Hair follicle dermal papilla cell (primary cell): ENCODE measurements around the gene TLR9. TPM values are rescaled to one million over a fixed set of nuclear protein-coding genes. Genes with fewer than 3 reads are reported as not detected.

Experiments used
- small RNA-seq: library from RNA; depleted of rRNA; stranded (forward); fragments of <200 nt; gene quantifications from one replicate; pipeline ENCODE3, GENCODE V24; 2012
- total RNA-seq: library from RNA; depleted of rRNA; stranded (reverse); fragments of >200 nt; gene quantifications from 2 replicates; pipeline ENCODE4 v1.2.3, GENCODE V29; 2012

TLR9 gene
- under 0.01 TPM in 1 of 2 replicates, not detected in the other for total RNA-seq

GRCh38 chr3:52225452-52226228, at the start of gene TLR9:
Gene TLR9, minus strand, starts transcription at chr3:52225645. Its CDS starts 116 bp downstream, at chr3:52225529.

GRCh38 chr3:52245322-52246263, 20.1 kb upstream of the TLR9 start, which contains the start of gene PPM1M:
Gene PPM1M, plus strand, starts transcription at chr3:52245759. Its CDS starts 66 bp downstream, at chr3:52245825.

GRCh38 chr3:52238761-52239701, 13.6 kb upstream of the TLR9 start, which contains the start of gene TWF2:
Gene TWF2, minus strand, starts transcription at chr3:52239158. Its CDS starts 142 bp downstream, at chr3:52239016.

GRCh38 chr3:52197842-52198625, 27.4 kb downstream of the TLR9 start, which contains the start of gene ALAS1:
Gene ALAS1, plus strand, starts transcription at chr3:52198160. Its CDS starts 1,082 bp downstream, at chr3:52199242.

Small RNA genes within 50 kb of the gene (small RNA-seq; reads per million reads assigned to genes)
- 1,230 reads per million, percentile 99 among the genes with 10 or more reads in this experiment for gene MIRLET7G

Other genes starting within 250 kb of the TLR9 start
- 29.4 and 36.9 TPM in 2 replicates for gene ACY1, start 242.1 kb downstream of the TLR9 start, total RNA-seq
- 802 and 851 TPM in 2 replicates for gene RPL29, start 229.8 kb downstream of the TLR9 start, total RNA-seq
- gene DUSP7, start 169.1 kb downstream of the TLR9 start, total RNA-seq: 39.0 and 39.6 TPM in 2 replicates
- gene POC1A, start 71.2 kb downstream of the TLR9 start, total RNA-seq: 1.9 and 3.4 TPM in 2 replicates
- 50.0 and 53.7 TPM in 2 replicates for gene ALAS1, start 27.5 kb downstream of the TLR9 start, total RNA-seq
- gene TWF2, start 13.5 kb upstream of the TLR9 start, total RNA-seq: 139 and 150 TPM in 2 replicates
- gene PPM1M, start 20.1 kb upstream of the TLR9 start, total RNA-seq: 40.3 and 46.7 TPM in 2 replicates
- gene WDR82, start 53.0 kb upstream of the TLR9 start, total RNA-seq: 57.6 and 73.3 TPM in 2 replicates
- gene GLYCTK, start 62.2 kb upstream of the TLR9 start, total RNA-seq: 11.9 and 12.0 TPM in 2 replicates
- gene DNAH1, start 90.7 kb upstream of the TLR9 start, total RNA-seq: 6.7 and 9.2 TPM in 2 replicates
- 59.6 and 69.4 TPM in 2 replicates for gene BAP1, start 184.4 kb upstream of the TLR9 start, total RNA-seq
- gene PHF7, start 185.0 kb upstream of the TLR9 start, total RNA-seq: 3.2 and 3.9 TPM in 2 replicates
- 0.85 and 0.97 TPM in 2 replicates for gene SEMA3G, start 219.5 kb upstream of the TLR9 start, total RNA-seq
- gene TNNC1, start 228.4 kb upstream of the TLR9 start, total RNA-seq: 3.1 and 5.5 TPM in 2 replicates
- gene NISCH, start 230.0 kb upstream of the TLR9 start, total RNA-seq: 94.7 and 106 TPM in 2 replicates